ENCODE measurements around the gene SPI1.

DNA sequence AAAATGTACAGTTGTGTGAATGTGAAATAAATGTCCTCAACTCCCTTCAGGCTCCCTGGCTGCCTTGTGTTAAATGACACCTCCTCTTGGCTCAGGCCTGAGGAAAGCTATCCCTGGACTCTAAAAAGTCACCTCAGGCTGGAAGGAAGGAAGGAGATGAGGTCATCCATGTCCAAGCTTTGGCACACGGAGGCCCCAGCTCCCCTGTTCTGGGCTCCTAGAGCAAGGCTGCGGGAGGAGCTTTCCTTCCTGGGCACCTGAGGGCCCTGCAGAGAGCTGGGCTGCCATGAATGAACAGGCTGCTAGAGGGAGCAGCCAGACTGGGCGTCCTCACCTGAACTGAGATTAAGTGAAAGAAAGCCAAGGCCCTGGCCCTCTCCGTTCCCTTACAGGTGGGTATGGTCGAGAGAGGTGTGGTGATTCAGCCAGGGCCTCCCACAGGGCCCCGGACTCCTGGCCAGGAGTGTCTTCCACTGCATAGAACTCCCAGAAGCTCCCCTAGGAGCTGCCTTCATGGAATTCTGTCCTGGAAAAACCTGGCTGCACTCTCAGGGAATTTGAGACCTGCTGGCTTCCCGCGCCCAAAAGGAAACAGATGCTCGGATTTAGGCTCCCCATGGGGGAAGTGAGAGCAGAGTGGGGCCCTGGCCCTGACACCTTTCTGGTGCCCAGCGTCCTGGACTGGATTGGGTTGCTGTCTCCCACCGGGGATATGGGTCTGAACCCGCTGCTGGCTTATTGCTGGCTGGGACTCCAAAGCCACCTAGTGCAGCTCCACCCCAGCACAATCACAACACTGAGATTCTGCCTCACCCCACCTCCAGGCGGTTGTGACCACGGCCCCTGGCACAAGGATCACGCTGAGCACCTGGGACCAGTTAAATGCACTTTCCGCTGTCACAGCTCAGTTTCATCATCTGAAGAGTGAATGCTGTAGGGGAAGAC lies 48.1 kb downstream of the SPI1 start:
- TF ChIP-seq POLR2A (IDR thresholded peaks at IDR 0.05) (no peak), POLR2AphosphoS5 (IDR thresholded peaks at IDR 0.05) (no peak)
- TF ChIP-seq, protein P1, sequence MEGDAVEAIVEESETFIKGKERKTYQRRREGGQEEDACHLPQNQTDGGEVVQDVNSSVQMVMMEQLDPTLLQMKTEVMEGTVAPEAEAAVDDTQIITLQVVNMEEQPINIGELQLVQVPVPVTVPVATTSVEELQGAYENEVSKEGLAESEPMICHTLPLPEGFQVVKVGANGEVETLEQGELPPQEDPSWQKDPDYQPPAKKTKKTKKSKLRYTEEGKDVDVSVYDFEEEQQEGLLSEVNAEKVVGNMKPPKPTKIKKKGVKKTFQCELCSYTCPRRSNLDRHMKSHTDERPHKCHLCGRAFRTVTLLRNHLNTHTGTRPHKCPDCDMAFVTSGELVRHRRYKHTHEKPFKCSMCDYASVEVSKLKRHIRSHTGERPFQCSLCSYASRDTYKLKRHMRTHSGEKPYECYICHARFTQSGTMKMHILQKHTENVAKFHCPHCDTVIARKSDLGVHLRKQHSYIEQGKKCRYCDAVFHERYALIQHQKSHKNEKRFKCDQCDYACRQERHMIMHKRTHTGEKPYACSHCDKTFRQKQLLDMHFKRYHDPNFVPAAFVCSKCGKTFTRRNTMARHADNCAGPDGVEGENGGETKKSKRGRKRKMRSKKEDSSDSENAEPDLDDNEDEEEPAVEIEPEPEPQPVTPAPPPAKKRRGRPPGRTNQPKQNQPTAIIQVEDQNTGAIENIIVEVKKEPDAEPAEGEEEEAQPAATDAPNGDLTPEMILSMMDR (IDR thresholded peaks at IDR 0.05), result no peak

Measured in breast epithelium (tissue), 3 donors.